Mesendoderm (in vitro differentiated cells): Measurements from ENCODE around the gene PPP2R5C.
"Not testable (repeated sequence)": the region's sequence is repeated elsewhere in the genome, so short reads cannot be mapped to it uniquely, and the experiment has no call there.

Experiments used
- DNase-seq: peaks from one replicate; pipeline ENCODE4 v3.0.0; 2013
- H2AK5ac ChIP-seq: 2 replicates; pipeline ENCODE4 v1.6.1; 2013; ENCODE audit warnings: low read length, inconsistent platforms
- H2BK120ac ChIP-seq: 2 replicates; pipeline ENCODE4 v1.6.1; 2013; ENCODE audit warnings: low read depth, mild to moderate bottlenecking, low read length, moderate library complexity, mixed read lengths
- H2BK15ac ChIP-seq: replicated peaks from 2 replicates; pipeline ENCODE4 v1.6.1; 2013; ENCODE audit warnings: low read depth, mild to moderate bottlenecking, moderate library complexity
- H2BK5ac ChIP-seq: 2 replicates; pipeline ENCODE4 v1.6.1; 2013; ENCODE audit warnings: low read length, inconsistent platforms
- H3K18ac ChIP-seq: 2 replicates; pipeline ENCODE4 v1.6.1; 2013; ENCODE audit warnings: mild to moderate bottlenecking, low read length, mixed read lengths
- H3K23ac ChIP-seq: one replicate; pipeline ENCODE4 v1.6.1; 2013; ENCODE audit warnings: low read length
- H3K27ac ChIP-seq: 2 replicates; pipeline ENCODE4 v1.5.1; 2013; ENCODE audit warnings: low read depth, mild to moderate bottlenecking, inconsistent platforms, low read length, moderate library complexity
- H3K27me3 ChIP-seq: 2 replicates; pipeline ENCODE4 v1.6.1; 2013; ENCODE audit warnings: low read length, control low read depth, mild to moderate bottlenecking, inconsistent platforms; ENCODE audit not compliant: insufficient read depth, poor library complexity
- H3K36me3 ChIP-seq: 2 replicates; pipeline ENCODE4 v1.6.1; 2013; ENCODE audit warnings: low read length, inconsistent platforms; ENCODE audit not compliant: control insufficient read depth, insufficient read depth
- H3K4ac ChIP-seq: one replicate; pipeline ENCODE4 v1.6.1; 2013; ENCODE audit warnings: low read depth, mild to moderate bottlenecking, low read length, moderate library complexity
- H3K4me1 ChIP-seq: 2 replicates; pipeline ENCODE4 v1.6.1; 2013; ENCODE audit warnings: low read depth, low read length, inconsistent platforms; ENCODE audit not compliant: control insufficient read depth
- H3K4me2 ChIP-seq: 2 replicates; pipeline ENCODE4 v1.6.1; 2013; ENCODE audit warnings: low read length
- H3K4me3 ChIP-seq: 2 replicates; pipeline ENCODE4 v1.5.1; 2013; ENCODE audit warnings: mild to moderate bottlenecking, low read length
- H3K56ac ChIP-seq: one replicate; pipeline ENCODE4 v1.6.1; 2013; ENCODE audit warnings: low read length
- H3K79me1 ChIP-seq: 2 replicates; pipeline ENCODE4 v1.6.1; 2013; ENCODE audit warnings: low read length, inconsistent platforms
- H3K79me2 ChIP-seq: 2 replicates; pipeline ENCODE4 v1.6.1; 2013; ENCODE audit warnings: mild to moderate bottlenecking, low read length; ENCODE audit not compliant: control insufficient read depth, insufficient read depth
- H3K9ac ChIP-seq: 2 replicates; pipeline ENCODE4 v1.6.1; 2013; ENCODE audit warnings: low read length, inconsistent platforms
- H4K5ac ChIP-seq: one replicate; pipeline ENCODE4 v1.6.1; 2013; ENCODE audit warnings: low read length
- H4K8ac ChIP-seq: one replicate; pipeline ENCODE4 v1.6.1; 2013; ENCODE audit warnings: low read depth, mild to moderate bottlenecking, control low read depth, low read length, moderate library complexity
- WGBS: extraction: QIAGEN DNeasy Blood & Tissue Kit; methylation state at CpG from one replicate; pipeline ENCODE4 v1.1.7; 2013; ENCODE audit warnings: low lambda C conversion rate, missing lambda C conversion rate; ENCODE audit not compliant: insufficient coverage; ENCODE audit errors: extremely low coverage; 5-methylcytosine and 5-hydroxymethylcytosine counted together

PPP2R5C gene

DNA sequence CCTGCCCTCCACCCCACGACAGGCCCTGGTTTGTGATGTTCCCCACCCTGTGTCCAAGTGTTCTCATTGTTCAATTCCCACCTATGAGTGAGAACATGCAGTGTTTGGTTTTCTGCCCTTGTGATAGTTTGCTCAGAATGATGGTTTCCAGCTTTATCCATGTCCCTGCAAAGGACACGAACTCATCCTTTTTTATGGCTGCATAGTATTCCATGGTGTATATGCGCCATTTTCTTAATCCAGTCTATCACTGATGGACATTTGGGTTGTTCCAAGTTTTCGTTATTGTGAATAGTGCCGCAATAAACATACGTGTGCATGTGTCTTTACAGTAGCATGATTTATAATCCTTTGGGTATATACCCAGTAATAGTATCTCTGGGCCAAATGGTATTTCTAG is 17.1 kb upstream of the PPP2R5C start:
- not testable (repeated sequence) for H3K4me1 ChIP-seq, H3K18ac ChIP-seq, H2AK5ac ChIP-seq, H3K9ac ChIP-seq, H3K27ac ChIP-seq, H2BK15ac ChIP-seq, H3K4me2 ChIP-seq, H3K23ac ChIP-seq, H3K4ac ChIP-seq, H2BK120ac ChIP-seq, DNase-seq, H3K4me3 ChIP-seq, H3K27me3 ChIP-seq, H3K56ac ChIP-seq, H4K8ac ChIP-seq, H3K36me3 ChIP-seq, H4K5ac ChIP-seq, H2BK5ac ChIP-seq, H3K79me2 ChIP-seq, H3K79me1 ChIP-seq
- no CpG with 5 or more reads among the region's 6 CpGs for WGBS

DNA sequence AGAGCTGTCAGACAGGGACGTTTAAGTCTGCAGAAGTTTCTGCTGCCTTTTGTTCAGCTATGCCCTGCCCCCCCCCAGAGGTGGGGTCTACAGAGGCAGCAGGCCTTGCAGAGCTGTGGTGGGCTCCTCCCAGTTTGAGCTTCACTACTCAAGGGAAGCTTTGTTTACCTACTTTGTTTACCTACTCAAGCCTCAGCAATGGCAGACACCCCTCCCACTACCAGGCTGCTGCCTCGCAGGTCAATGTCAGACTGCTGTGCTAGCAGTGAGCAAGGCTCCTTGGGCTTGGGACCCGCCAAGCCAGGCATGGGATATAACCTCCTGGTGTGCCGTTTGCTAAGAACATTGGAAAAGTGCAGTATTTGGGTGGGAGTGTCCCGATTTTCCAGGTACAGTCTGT is 11.8 kb upstream of the PPP2R5C start:
- H3K4me3 ChIP-seq = not testable (repeated sequence)

DNA sequence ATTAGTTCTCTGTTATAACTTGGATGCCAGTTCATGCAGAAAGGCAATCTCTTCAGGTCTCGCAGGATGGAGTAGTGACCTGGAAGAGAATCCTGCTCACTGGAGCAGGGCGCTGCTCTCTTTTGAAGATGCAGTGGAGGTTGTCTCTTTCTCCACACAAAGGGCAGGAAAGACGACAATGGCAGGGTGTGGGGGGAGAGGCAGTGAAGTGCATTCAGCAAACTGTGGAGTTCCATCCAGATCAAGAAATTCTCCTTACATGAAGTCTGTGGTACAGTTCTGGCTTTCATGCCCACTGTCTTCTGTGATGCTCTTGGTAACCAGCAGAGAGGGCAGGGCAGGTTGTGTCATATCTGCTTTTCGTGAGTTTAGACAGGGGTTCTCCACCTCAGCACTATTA is 6.6 kb upstream of the PPP2R5C start:
- Histone ChIP-seq H2BK120ac (no peak overlapping the region), H3K4me2 (no peak overlapping the region), H3K4ac (no peak overlapping the region), H3K27ac (no peak overlapping the region), H3K4me3 (no peak overlapping the region), H3K27me3 (no peaks in the 10 kb centered on the region), H3K36me3 (no peaks in the 10 kb centered on the region), H4K5ac (no peak overlapping the region), H2AK5ac (no peak overlapping the region), H2BK5ac (no peak overlapping the region), H3K23ac (no peak overlapping the region), H3K56ac (no peak overlapping the region), H2BK15ac (no peak overlapping the region), H3K18ac (no peak overlapping the region), H3K9ac (no peak overlapping the region), H4K8ac (no peak overlapping the region), H3K4me1 (no peaks in the 10 kb centered on the region), H3K79me1 (no peaks in the 10 kb centered on the region), H3K79me2 (no peaks in the 10 kb centered on the region)
- no CpG with 5 or more reads among the region's 4 CpGs for WGBS
- no peak for DNase-seq

More for the DNA sequence above, 11.8 kb upstream of the PPP2R5C start:
- not testable (repeated sequence) for H3K18ac ChIP-seq, H4K5ac ChIP-seq, H3K79me2 ChIP-seq, H3K4ac ChIP-seq, H2BK5ac ChIP-seq, H2AK5ac ChIP-seq, H3K36me3 ChIP-seq, DNase-seq, H3K27me3 ChIP-seq, H3K27ac ChIP-seq, H3K79me1 ChIP-seq, H3K9ac ChIP-seq, H3K23ac ChIP-seq, H2BK120ac ChIP-seq, H3K4me2 ChIP-seq, H3K4me1 ChIP-seq, H4K8ac ChIP-seq, H2BK15ac ChIP-seq, H3K56ac ChIP-seq
- WGBS = no CpG with 5 or more reads among the region's 5 CpGs

DNA sequence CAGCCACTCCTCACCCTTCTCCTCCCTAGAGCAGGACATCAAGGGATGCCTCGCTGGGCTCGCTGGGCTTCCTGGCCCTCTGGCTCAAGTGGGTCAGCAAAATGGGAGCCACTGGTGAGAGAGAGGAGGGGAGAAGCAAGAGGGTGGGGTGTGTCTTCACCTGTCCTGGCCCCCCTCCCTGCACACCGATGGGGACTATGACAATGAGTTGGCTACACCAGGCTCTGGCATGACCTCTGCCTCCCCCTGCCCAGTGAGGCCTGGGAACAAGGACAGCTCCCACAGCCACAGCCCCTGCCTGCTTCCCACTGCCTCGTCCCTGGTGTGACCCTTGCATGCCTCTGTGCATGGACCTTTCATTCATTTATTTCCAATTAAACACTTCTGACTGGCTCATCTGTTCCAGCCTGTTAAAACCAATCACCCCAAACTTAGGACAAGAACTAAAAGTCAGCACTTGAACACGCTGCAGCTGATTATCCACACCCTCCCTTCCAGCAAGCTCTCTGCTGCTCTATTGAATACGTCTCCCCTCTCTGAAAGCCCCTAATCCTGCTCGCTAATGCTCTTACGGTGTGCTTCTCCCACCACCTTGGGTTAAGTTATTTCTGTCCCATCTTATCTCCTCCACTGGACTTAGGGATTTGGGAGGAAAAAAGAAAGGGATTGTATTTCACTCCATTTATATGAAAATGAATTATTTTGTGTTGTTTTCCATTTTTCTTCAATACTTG is 5.8 kb upstream of the PPP2R5C start:
- Histone ChIP-seq H3K36me3 (no peaks in the 10 kb centered on the region), H3K4me3 (no peak overlapping the region), H3K23ac (no peak overlapping the region), H2BK5ac (no peak overlapping the region), H3K79me2 (no peaks in the 10 kb centered on the region), H3K79me1 (no peaks in the 10 kb centered on the region), H2BK15ac (no peak overlapping the region), H3K4me2 (no peak overlapping the region), H3K9ac (no peak overlapping the region), H3K4me1 (peaks cover 3% of the 10 kb centered on the region), H4K8ac (no peak overlapping the region), H3K18ac (no peak overlapping the region), H3K4ac (no peak overlapping the region), H4K5ac (no peak overlapping the region), H3K27ac (no peak overlapping the region), H2BK120ac (no peak overlapping the region), H2AK5ac (no peak overlapping the region), H3K56ac (no peak overlapping the region), H3K27me3 (no peaks in the 10 kb centered on the region)
- WGBS = no CpG with 5 or more reads among the region's 8 CpGs
- DNase-seq = no peak

DNA sequence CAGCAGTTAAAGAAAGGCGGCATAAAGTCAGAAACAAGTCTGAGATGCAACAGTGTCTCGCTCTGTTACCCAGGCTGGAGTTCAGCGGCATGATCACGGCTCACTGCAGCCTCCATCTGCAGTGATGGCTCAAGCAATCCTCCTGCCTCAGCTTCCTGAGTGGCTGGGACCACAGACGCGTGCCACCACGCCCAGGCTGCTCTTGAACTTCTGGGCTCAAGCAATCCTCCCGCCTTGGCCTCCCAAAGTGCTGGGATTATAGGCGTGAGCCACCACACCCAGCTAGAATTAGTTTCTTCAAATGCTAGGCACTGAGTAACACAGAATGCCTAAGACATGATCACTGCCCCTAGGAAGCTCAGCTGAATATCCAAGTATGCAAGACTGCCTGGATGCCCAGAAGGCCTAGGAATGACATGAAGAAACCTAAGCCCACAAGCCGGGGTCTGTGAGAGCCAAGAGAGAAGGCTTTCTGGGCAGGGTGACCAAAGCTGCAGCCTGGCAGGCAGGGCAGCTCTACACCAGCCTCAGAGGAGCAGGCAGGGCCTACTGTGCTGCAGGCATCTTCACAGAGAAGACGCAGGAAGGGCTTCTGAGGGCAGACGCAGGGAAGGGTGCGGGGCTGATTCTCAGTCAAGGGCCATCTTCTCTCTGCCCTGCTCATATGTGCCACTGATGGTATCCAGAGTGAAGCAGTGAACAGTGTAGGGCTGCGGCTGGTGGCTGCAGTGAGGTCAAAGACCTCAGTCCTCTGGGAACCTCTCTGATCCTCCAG is 4.3 kb upstream of the PPP2R5C start:
- H2BK15ac ChIP-seq = no peak overlapping the region
- H3K79me2 ChIP-seq = no peaks in the 10 kb centered on the region
- no peaks in the 10 kb centered on the region for H3K79me1 ChIP-seq
- no peak overlapping the region for H3K56ac ChIP-seq
- no peak overlapping the region for H2AK5ac ChIP-seq
- peaks cover 3% of the 10 kb centered on the region for H3K4me1 ChIP-seq
- H4K5ac ChIP-seq = no peak overlapping the region
- H4K8ac ChIP-seq = no peak overlapping the region
- H3K27ac ChIP-seq = no peak overlapping the region
- H3K18ac ChIP-seq = no peak overlapping the region
- no peak overlapping the region for H2BK120ac ChIP-seq
- H3K4me2 ChIP-seq = no peak overlapping the region
- H3K4ac ChIP-seq = no peak overlapping the region
- H2BK5ac ChIP-seq = no peak overlapping the region
- no peak overlapping the region for H3K4me3 ChIP-seq
- no peaks in the 10 kb centered on the region for H3K27me3 ChIP-seq
- H3K36me3 ChIP-seq = no peaks in the 10 kb centered on the region
- WGBS = no CpG with 5 or more reads among the region's 14 CpGs
- H3K9ac ChIP-seq = no peak overlapping the region
- no peak for DNase-seq
- H3K23ac ChIP-seq = no peak overlapping the region
